DOHH2 (cell line): ENCODE data around the gene SHB.

Experiments used
- H3F3A ChIP-seq: fragments of 200-600 bp; sonication (generic), shearing (Covaris generic); 2 replicates; pipeline ENCODE4 v1.6.0; 2016; ENCODE audit warnings: antibody characterized with exemption, mild to moderate bottlenecking; ENCODE audit not compliant: control insufficient read depth, insufficient read depth
- H3K27ac ChIP-seq: fragments of 200-600 bp; sonication (generic); 2 replicates; pipeline ENCODE4 v1.5.1; 2014; ENCODE audit warnings: low read depth, mild to moderate bottlenecking, low read length, moderate library complexity
- H3K27me3 ChIP-seq: fragments of 200-600 bp; sonication (generic); 2 replicates; pipeline ENCODE4 v1.6.1; 2014; ENCODE audit warnings: mild to moderate bottlenecking, low read length, mixed read lengths; ENCODE audit not compliant: control insufficient read depth
- H3K36me3 ChIP-seq: fragments of 200-600 bp; sonication (generic); 2 replicates; pipeline ENCODE4 v1.6.1; 2014; ENCODE audit warnings: mild to moderate bottlenecking, low read length, moderate library complexity, mixed read lengths; ENCODE audit not compliant: control insufficient read depth
- H3K4me1 ChIP-seq: fragments of 200-600 bp; sonication (generic); 2 replicates; pipeline ENCODE4 v1.6.1; 2014; ENCODE audit warnings: mild to moderate bottlenecking, low read length, mixed read lengths; ENCODE audit not compliant: control insufficient read depth
- H3K4me2 ChIP-seq: fragments of 200-600 bp; sonication (generic); 2 replicates; pipeline ENCODE4 v1.6.0; 2014; ENCODE audit warnings: mild to moderate bottlenecking, low read length, moderate library complexity
- H3K4me3 ChIP-seq: fragments of 200-600 bp; sonication (generic); 2 replicates; pipeline ENCODE4 v1.5.1; 2014; ENCODE audit warnings: mild to moderate bottlenecking, low read length, mixed read lengths
- H3K79me2 ChIP-seq: fragments of 200-600 bp; sonication (generic); 2 replicates; pipeline ENCODE4 v1.6.1; 2014; ENCODE audit warnings: mild to moderate bottlenecking, low read length, mixed read lengths; ENCODE audit not compliant: control insufficient read depth
- H3K9me2 ChIP-seq: fragments of 200-600 bp; sonication (generic); replicated peaks from 2 replicates; pipeline ENCODE4 v1.6.1; 2014; ENCODE audit warnings: mild to moderate bottlenecking, low read length, mixed read lengths; ENCODE audit not compliant: control insufficient read depth
- H3K9me3 ChIP-seq: fragments of 200-600 bp; sonication (generic); 2 replicates; pipeline ENCODE4 v1.6.1; 2014; ENCODE audit warnings: antibody characterized with exemption, low read length, mixed read lengths; ENCODE audit not compliant: control insufficient read depth, insufficient read depth
- H4K20me1 ChIP-seq: fragments of 200-600 bp; sonication (generic); 2 replicates; pipeline ENCODE4 v1.6.0; 2014; ENCODE audit warnings: low read depth, mild to moderate bottlenecking, antibody characterized with exemption, low read length, moderate library complexity; ENCODE audit not compliant: control insufficient read depth, insufficient read depth
- CTCF ChIP-seq: fragments of 200-600 bp; sonication (generic); IDR thresholded peaks from one replicate; pipeline ENCODE4 v1.5.1; 2014; ENCODE audit warnings: antibody characterized with exemption, mild to moderate bottlenecking, low read depth, low read length; ENCODE audit not compliant: poor library complexity, severe bottlenecking
- EZH2phosphoT487 ChIP-seq: fragments of 200-600 bp; sonication (generic); IDR thresholded peaks from 2 replicates; pipeline ENCODE4 v1.6.1; 2017; ENCODE audit warnings: borderline replicate concordance, mild to moderate bottlenecking, antibody characterized with exemption, low read length, moderate library complexity, mixed read lengths

Gene SHB

DNA sequence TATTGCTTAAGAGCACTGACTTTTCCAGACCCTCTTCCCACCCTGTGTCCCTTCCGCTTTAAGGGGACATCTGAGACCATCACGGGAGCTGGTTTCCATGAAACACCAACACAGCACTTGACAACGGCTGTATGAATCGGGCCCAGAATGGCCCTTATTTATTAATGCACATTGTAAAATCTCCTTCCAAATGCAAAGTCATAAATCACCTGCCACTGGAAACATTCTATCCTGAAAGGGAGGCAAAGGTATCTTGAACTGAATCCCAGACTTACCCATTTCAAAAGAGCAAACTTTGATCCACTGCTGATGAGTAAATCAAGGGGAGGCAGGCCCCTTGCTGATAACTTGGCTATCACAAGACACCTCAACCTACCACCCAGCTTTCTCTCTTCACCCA is 37.4 kb downstream of the SHB start:
- Histone ChIP-seq H3K4me1 (no peaks in the 10 kb centered on the region), H4K20me1 (no peaks in the 10 kb centered on the region), H3K79me2 (no peaks in the 10 kb centered on the region), H3K4me2 (no peak overlapping the region), H3K27ac (no peak overlapping the region), H3K4me3 (no peak overlapping the region), H3K9me2 (no peaks in the 10 kb centered on the region), H3K36me3 (no peaks in the 10 kb centered on the region), H3K9me3 (no peaks in the 10 kb centered on the region), H3K27me3 (no peaks in the 10 kb centered on the region), H3F3A (no peaks in the 10 kb centered on the region)
- no peak for TF ChIP-seq CTCF
- TF ChIP-seq EZH2phosphoT487 = no peak

GRCh38 chr9:38030658-38031057 is 38.4 kb downstream of the SHB start:
- Histone ChIP-seq H3K9me2 (no peaks in the 10 kb centered on the region), H3K4me2 (no peak overlapping the region), H3K79me2 (no peaks in the 10 kb centered on the region), H3K27me3 (no peaks in the 10 kb centered on the region), H4K20me1 (no peaks in the 10 kb centered on the region), H3K4me3 (no peak overlapping the region), H3K9me3 (no peaks in the 10 kb centered on the region), H3K27ac (no peak overlapping the region), H3K36me3 (no peaks in the 10 kb centered on the region), H3K4me1 (no peaks in the 10 kb centered on the region), H3F3A (no peaks in the 10 kb centered on the region)
- TF ChIP-seq CTCF (no peak), EZH2phosphoT487 (no peak)

GRCh38 chr9:38029915-38030638 is 39.0 kb downstream of the SHB start:
- no peak overlapping the region for H3K4me3 ChIP-seq
- H3K4me1 ChIP-seq = no peaks in the 10 kb centered on the region
- no peaks in the 10 kb centered on the region for H3K9me2 ChIP-seq
- no peaks in the 10 kb centered on the region for H3K27me3 ChIP-seq
- no peaks in the 10 kb centered on the region for H3K79me2 ChIP-seq
- no peak overlapping the region for H3K4me2 ChIP-seq
- H3K9me3 ChIP-seq = no peaks in the 10 kb centered on the region
- no peaks in the 10 kb centered on the region for H3F3A ChIP-seq
- H4K20me1 ChIP-seq = no peaks in the 10 kb centered on the region
- no peak overlapping the region for H3K27ac ChIP-seq
- TF ChIP-seq CTCF = no peak
- no peak for TF ChIP-seq EZH2phosphoT487
- no peaks in the 10 kb centered on the region for H3K36me3 ChIP-seq
